GM23338 (cell line): ENCODE results near the gene AMFR. TPM values are rescaled to one million over a fixed set of nuclear protein-coding genes. Genes with fewer than 3 reads are reported as not detected.

Source experiments
- ATAC-seq: fragments of 200-7000 bp; cut with Tn5 transposase; 3 replicates; pipeline ENCODE4 v1.9.1; 2020
- DNase-seq: peaks from one replicate; pipeline ENCODE4 v3.0.0-alpha.2; 2015; ENCODE audit warnings: low spot score
- H2AFZ ChIP-seq: fragments of 200-600 bp; sonication (generic); 2 replicates; pipeline ENCODE4 v1.8.0; 2016; ENCODE audit warnings: antibody characterized with exemption, mild to moderate bottlenecking, moderate library complexity
- H3F3A ChIP-seq: fragments of 200-600 bp; sonication (generic); replicated peaks from 2 replicates; pipeline ENCODE4 v1.8.0; 2017; ENCODE audit warnings: antibody characterized with exemption, mixed run types, low read depth
- H3K27ac ChIP-seq: fragments of 200-600 bp; sonication (generic); 2 replicates; pipeline ENCODE4 v1.6.1; 2016; ENCODE audit warnings: low read depth
- H3K27me3 ChIP-seq: fragments of 200-600 bp; sonication (generic); 2 replicates; pipeline ENCODE4 v1.8.0; 2016; ENCODE audit warnings: mild to moderate bottlenecking, mixed run types, moderate library complexity; ENCODE audit not compliant: insufficient read depth
- H3K36me3 ChIP-seq: fragments of 200-600 bp; sonication (generic); 2 replicates; pipeline ENCODE4 v1.8.0; 2016; ENCODE audit warnings: mild to moderate bottlenecking; ENCODE audit not compliant: insufficient read depth
- H3K4me1 ChIP-seq: fragments of 200-600 bp; sonication (generic); 2 replicates; pipeline ENCODE4 v1.8.0; 2016; ENCODE audit warnings: mild to moderate bottlenecking, moderate library complexity; ENCODE audit not compliant: insufficient read depth
- H3K4me2 ChIP-seq: fragments of 200-600 bp; sonication (generic); 2 replicates; pipeline ENCODE4 v1.7.1; 2017; ENCODE audit warnings: mixed run types
- H3K4me3 ChIP-seq: fragments of 200-600 bp; sonication (generic); 2 replicates; pipeline ENCODE4 v1.6.1; 2016; ENCODE audit warnings: mixed run types
- H3K79me2 ChIP-seq: fragments of 200-600 bp; sonication (generic); replicated peaks from 2 replicates; pipeline ENCODE4 v1.8.0; 2017; ENCODE audit warnings: mild to moderate bottlenecking; ENCODE audit not compliant: insufficient read depth
- H3K9me2 ChIP-seq: fragments of 200-600 bp; sonication (generic); 2 replicates; pipeline ENCODE4 v1.8.0; 2017; ENCODE audit not compliant: insufficient read depth
- H4K20me1 ChIP-seq: fragments of 200-600 bp; sonication (generic); replicated peaks from 2 replicates; pipeline ENCODE4 v1.8.0; 2017; ENCODE audit warnings: mild to moderate bottlenecking; ENCODE audit not compliant: insufficient read depth
- H3K27ac Mint-ChIP-seq: 2 replicates; pipeline ENCODE4 v1.8.0; 2020; ENCODE audit warnings: inconsistent platforms, mild to moderate bottlenecking, moderate library complexity, mixed read lengths
- H3K27me3 Mint-ChIP-seq: 3 replicates; pipeline ENCODE4 v1.8.0; 2022; ENCODE audit warnings: low read depth, mild to moderate bottlenecking, moderate library complexity, mixed read lengths, inconsistent platforms; ENCODE audit not compliant: insufficient read depth, poor library complexity
- H3K36me3 Mint-ChIP-seq: 3 replicates; pipeline ENCODE4 v1.8.0; 2021; ENCODE audit warnings: low read depth, mild to moderate bottlenecking, inconsistent platforms, moderate library complexity, mixed read lengths
- H3K4me1 Mint-ChIP-seq: 3 replicates; pipeline ENCODE4 v1.8.0; 2020; ENCODE audit warnings: mild to moderate bottlenecking, inconsistent platforms, mixed read lengths
- H3K4me3 Mint-ChIP-seq: 3 replicates; pipeline ENCODE4 v1.8.0; 2021; ENCODE audit warnings: moderate library complexity, mild to moderate bottlenecking, inconsistent platforms, mixed read lengths
- H3K9me3 Mint-ChIP-seq: 3 replicates; pipeline ENCODE4 v1.8.0; 2020; ENCODE audit warnings: moderate library complexity, mild to moderate bottlenecking, inconsistent platforms, mixed read lengths
- CREB1 ChIP-seq: fragments of 250-450 bp; sonication (Bioruptor Pico); IDR thresholded peaks from 2 replicates; pipeline ENCODE4 v1.5.0; 2020; ENCODE audit warnings: low read depth, mild to moderate bottlenecking, moderate library complexity
- EZH2phosphoT487 ChIP-seq: fragments of 200-600 bp; sonication (generic); IDR thresholded peaks from one replicate; pipeline ENCODE4 v1.8.1; 2018; ENCODE audit warnings: antibody characterized with exemption; ENCODE audit not compliant: unreplicated experiment
- JUNB ChIP-seq: IDR thresholded peaks from one replicate; pipeline ENCODE4 v1.6.1; 2016; ENCODE audit warnings: antibody characterized with exemption; ENCODE audit not compliant: unreplicated experiment
- NANOG ChIP-seq: IDR thresholded peaks from 2 replicates; pipeline ENCODE4 v1.6.1; 2016; ENCODE audit warnings: antibody characterized with exemption, borderline replicate concordance
- POLR2AphosphoS5 ChIP-seq: IDR thresholded peaks from 2 replicates; pipeline ENCODE4 v1.6.1; 2016; ENCODE audit warnings: antibody characterized with exemption, low read depth
- STAT1 ChIP-seq: IDR thresholded peaks from one replicate; pipeline ENCODE4 v1.6.1; 2016; ENCODE audit warnings: antibody characterized with exemption; ENCODE audit not compliant: unreplicated experiment
- ZNF114 ChIP-seq: fragments of 250-450 bp; sonication (Bioruptor Pico); IDR thresholded peaks from 2 replicates; pipeline ENCODE4 v1.5.0; 2020; ENCODE audit warnings: mild to moderate bottlenecking, moderate library complexity
- ZNF331 ChIP-seq: fragments of 250-450 bp; sonication (Bioruptor Pico); IDR thresholded peaks from 2 replicates; pipeline ENCODE4 v1.5.0; 2020; ENCODE audit warnings: low read depth, mild to moderate bottlenecking, moderate library complexity
- polyA plus RNA-seq: library from polyadenylated mRNA; unstranded; fragments of >200 nt; fragmentation: Nextera tagmentation; extraction: Ambion mirVana; gene quantifications from 2 replicates; pipeline ENCODE4 v1.2.1, GENCODE V29; 2016
- total RNA-seq: library from RNA; depleted of rRNA; stranded (reverse); fragments of >200 nt; shearing (Covaris generic); gene quantifications from 2 replicates; pipeline ENCODE4 v1.2.3, GENCODE V29; 2014
- TF ChIP-seq, protein P1 (sequence below): fragments of 250-450 bp; sonication (Bioruptor Pico); IDR thresholded peaks from 2 replicates; pipeline ENCODE4 v1.5.0; 2020; ENCODE audit warnings: mild to moderate bottlenecking, moderate library complexity
- TF ChIP-seq, protein P2 (sequence below), 2 experiments: fragments of 200-600 bp in 1 of 2; sonication (generic) in 1 of 2; conservative IDR thresholded peaks; 2 replicates each; pipeline versions ENCODE4 v1.5.1 to v1.6.1; 2016 to 2017; ENCODE audit warnings: antibody characterized with exemption in 2 of 2, low read depth in 2 of 2, mild to moderate bottlenecking in 2 of 2, moderate library complexity in 1 of 2

AMFR gene
- total and polyA plus RNA-seq, 2 experiments from 2014 or later: 9.0 to 41.1 TPM

DNA sequence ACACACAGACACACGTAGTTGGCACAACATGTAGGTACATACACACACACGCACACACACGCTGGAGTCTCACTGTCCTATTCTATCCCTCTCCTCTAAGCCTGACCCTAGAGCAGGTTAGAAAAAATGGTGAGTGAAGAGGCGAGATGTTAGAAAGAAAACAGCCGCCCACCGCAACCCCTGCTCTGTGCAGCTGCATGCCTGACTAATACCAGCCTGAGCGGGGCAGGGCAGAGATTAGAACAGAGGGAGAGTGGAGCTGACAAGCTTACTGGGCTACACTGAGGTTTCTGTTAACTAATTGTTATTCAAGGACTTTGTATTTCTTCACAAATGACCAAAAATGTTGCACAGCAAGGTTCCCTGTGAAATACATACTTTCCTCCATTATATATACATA lies 59.8 kb downstream of the AMFR start:
- Mint-ChIP-seq H3K9me3 (no peaks in the 10 kb centered on the region), H3K36me3 (peaks cover 12% of the 10 kb centered on the region; the same call in 2 of the 3 replicates), H3K4me1 (no peaks in the 10 kb centered on the region), H3K27me3 (peaks cover 3% of the 10 kb centered on the region), H3K4me3 (no peak overlapping the region), H3K27ac (no peak overlapping the region)
- ATAC-seq: no peak
- Histone ChIP-seq H3K79me2 (no peaks in the 10 kb centered on the region), H3K9me2 (no peaks in the 10 kb centered on the region), H3K4me1 (no peaks in the 10 kb centered on the region), H3K27me3 (no peaks in the 10 kb centered on the region), H3K4me3 (no peak overlapping the region), H3K4me2 (no peak overlapping the region), H3K27ac (no peak overlapping the region), H3K36me3 (no peaks in the 10 kb centered on the region), H3F3A (no peaks in the 10 kb centered on the region), H2AFZ (no peak overlapping the region), H4K20me1 (no peaks in the 10 kb centered on the region; the same call in 1 of the 2 replicates)
- no peak for TF ChIP-seq CREB1 (CRISPR knock-in tag)
- no peak for TF ChIP-seq JUNB
- TF ChIP-seq, protein P1, sequence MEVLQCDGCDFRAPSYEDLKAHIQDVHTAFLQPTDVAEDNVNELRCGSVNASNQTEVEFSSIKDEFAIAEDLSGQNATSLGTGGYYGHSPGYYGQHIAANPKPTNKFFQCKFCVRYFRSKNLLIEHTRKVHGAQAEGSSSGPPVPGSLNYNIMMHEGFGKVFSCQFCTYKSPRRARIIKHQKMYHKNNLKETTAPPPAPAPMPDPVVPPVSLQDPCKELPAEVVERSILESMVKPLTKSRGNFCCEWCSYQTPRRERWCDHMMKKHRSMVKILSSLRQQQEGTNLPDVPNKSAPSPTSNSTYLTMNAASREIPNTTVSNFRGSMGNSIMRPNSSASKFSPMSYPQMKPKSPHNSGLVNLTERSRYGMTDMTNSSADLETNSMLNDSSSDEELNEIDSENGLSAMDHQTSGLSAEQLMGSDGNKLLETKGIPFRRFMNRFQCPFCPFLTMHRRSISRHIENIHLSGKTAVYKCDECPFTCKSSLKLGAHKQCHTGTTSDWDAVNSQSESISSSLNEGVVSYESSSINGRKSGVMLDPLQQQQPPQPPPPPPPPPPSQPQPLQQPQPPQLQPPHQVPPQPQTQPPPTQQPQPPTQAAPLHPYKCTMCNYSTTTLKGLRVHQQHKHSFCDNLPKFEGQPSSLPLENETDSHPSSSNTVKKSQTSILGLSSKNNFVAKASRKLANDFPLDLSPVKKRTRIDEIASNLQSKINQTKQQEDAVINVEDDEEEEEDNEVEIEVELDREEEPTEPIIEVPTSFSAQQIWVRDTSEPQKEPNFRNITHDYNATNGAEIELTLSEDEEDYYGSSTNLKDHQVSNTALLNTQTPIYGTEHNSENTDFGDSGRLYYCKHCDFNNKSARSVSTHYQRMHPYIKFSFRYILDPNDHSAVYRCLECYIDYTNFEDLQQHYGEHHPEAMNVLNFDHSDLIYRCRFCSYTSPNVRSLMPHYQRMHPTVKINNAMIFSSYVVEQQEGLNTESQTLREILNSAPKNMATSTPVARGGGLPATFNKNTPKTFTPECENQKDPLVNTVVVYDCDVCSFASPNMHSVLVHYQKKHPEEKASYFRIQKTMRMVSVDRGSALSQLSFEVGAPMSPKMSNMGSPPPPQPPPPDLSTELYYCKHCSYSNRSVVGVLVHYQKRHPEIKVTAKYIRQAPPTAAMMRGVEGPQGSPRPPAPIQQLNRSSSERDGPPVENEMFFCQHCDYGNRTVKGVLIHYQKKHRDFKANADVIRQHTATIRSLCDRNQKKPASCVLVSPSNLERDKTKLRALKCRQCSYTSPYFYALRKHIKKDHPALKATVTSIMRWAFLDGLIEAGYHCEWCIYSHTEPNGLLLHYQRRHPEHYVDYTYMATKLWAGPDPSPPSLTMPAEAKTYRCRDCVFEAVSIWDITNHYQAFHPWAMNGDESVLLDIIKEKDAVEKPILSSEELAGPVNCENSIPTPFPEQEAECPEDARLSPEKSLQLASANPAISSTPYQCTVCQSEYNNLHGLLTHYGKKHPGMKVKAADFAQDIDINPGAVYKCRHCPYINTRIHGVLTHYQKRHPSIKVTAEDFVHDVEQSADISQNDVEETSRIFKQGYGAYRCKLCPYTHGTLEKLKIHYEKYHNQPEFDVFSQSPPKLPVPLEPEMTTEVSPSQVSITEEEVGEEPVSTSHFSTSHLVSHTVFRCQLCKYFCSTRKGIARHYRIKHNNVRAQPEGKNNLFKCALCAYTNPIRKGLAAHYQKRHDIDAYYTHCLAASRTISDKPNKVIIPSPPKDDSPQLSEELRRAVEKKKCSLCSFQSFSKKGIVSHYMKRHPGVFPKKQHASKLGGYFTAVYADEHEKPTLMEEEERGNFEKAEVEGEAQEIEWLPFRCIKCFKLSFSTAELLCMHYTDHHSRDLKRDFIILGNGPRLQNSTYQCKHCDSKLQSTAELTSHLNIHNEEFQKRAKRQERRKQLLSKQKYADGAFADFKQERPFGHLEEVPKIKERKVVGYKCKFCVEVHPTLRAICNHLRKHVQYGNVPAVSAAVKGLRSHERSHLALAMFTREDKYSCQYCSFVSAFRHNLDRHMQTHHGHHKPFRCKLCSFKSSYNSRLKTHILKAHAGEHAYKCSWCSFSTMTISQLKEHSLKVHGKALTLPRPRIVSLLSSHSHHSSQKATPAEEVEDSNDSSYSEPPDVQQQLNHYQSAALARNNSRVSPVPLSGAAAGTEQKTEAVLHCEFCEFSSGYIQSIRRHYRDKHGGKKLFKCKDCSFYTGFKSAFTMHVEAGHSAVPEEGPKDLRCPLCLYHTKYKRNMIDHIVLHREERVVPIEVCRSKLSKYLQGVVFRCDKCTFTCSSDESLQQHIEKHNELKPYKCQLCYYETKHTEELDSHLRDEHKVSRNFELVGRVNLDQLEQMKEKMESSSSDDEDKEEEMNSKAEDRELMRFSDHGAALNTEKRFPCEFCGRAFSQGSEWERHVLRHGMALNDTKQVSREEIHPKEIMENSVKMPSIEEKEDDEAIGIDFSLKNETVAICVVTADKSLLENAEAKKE: no peak
- no peak for TF ChIP-seq STAT1
- no peak for TF ChIP-seq ZNF331 (CRISPR knock-in tag)
- TF ChIP-seq, protein P2, sequence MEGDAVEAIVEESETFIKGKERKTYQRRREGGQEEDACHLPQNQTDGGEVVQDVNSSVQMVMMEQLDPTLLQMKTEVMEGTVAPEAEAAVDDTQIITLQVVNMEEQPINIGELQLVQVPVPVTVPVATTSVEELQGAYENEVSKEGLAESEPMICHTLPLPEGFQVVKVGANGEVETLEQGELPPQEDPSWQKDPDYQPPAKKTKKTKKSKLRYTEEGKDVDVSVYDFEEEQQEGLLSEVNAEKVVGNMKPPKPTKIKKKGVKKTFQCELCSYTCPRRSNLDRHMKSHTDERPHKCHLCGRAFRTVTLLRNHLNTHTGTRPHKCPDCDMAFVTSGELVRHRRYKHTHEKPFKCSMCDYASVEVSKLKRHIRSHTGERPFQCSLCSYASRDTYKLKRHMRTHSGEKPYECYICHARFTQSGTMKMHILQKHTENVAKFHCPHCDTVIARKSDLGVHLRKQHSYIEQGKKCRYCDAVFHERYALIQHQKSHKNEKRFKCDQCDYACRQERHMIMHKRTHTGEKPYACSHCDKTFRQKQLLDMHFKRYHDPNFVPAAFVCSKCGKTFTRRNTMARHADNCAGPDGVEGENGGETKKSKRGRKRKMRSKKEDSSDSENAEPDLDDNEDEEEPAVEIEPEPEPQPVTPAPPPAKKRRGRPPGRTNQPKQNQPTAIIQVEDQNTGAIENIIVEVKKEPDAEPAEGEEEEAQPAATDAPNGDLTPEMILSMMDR (conservative IDR thresholded peaks at IDR 0.05; ENCODE audit: low read depth in 2 of 2): no peak
- TF ChIP-seq POLR2AphosphoS5: no peak
- no peak for TF ChIP-seq EZH2phosphoT487
- no peak for TF ChIP-seq ZNF114 (CRISPR knock-in tag)
- no peak for TF ChIP-seq NANOG
- DNase-seq: no peak
